NCI-H187 (cell line): Measurements from ENCODE around the gene HOXD9.

Source experiments
- DNase-seq, 2 experiments: peaks; one replicate each; lab custom pipeline; 2025; lab: John Stamatoyannopoulos, UW

HOXD9 gene

DNA sequence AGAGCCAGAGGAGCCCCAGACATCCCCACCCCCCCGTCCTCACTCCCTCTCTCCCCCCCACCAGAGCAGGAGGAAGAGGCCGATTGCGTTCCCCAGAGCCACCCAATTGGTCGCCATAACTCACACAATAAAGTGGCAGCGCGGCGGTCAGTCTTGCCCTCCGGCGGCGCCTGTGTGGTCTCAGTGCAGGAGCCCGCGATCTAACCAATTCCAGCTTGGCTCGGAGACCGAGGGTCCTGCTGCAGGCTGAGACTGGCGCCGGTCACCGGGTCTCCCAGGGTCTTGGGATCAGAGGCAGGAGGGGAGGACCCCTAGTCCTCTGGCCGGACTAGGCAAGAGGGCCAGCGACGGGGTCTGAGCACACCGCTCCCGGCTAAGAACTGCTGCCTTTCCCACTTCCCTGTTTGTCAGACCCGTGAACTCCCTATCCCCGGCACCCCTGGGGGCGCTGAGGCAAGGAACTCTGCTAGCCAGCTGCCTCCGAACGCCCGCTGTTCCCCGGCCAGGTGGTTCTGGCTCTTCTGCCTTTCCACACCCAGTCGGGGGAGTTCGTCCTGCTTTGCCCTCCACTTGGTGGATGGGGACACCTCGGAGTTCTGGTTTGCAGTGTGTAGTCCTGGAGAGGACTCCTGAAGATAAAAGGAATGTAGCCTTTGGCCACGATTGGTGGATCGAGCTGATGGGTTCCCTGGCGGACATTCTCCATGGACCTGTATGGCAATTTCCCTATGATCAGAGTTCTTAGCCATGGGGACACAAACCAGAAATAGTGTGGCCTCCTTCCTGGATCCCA lies 24.0 kb upstream of the HOXD9 start:
- DNase-seq = no peak

GRCh38 chr2:176099159-176099727 lies 23.3 kb upstream of the HOXD9 start:
- DNase-seq = no peak

DNA sequence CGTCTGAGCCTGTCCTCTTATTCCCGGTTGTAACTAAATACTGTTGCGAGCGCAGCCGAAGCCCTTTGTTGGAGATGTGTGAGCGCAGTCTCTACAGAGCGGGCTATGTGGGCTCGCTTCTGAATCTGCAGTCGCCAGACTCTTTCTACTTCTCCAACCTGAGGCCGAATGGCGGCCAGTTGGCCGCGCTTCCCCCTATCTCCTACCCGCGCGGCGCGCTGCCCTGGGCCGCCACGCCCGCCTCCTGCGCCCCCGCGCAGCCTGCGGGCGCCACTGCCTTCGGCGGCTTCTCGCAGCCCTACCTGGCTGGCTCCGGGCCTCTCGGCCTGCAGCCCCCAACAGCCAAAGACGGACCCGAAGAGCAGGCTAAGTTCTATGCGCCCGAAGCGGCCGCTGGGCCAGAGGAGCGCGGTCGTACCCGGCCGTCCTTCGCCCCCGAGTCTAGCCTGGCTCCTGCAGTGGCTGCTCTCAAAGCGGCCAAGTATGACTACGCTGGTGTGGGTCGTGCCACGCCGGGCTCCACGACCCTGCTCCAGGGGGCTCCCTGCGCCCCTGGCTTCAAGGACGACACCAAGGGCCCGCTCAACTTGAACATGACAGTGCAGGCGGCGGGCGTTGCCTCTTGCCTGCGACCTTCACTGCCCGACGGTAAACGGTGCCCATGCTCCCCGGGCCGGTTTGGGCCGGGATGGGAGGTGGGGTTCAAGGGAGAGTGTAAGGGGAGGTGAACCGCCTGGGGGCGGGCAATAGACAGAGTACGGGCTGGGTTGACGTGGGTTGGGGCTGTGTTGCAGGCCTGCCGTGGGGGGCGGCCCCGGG lies 22.6 kb upstream of the HOXD9 start, which contains the start of gene HOXD12:
HOXD12 (plus strand) TSS at position 68 of the 819 bp plus-strand sequence; CDS start at position 75, 7 bp downstream.
- no peak for DNase-seq

GRCh38 chr2:176100547-176101140 lies 21.9 kb upstream of the HOXD9 start:
- no peak for DNase-seq

DNA sequence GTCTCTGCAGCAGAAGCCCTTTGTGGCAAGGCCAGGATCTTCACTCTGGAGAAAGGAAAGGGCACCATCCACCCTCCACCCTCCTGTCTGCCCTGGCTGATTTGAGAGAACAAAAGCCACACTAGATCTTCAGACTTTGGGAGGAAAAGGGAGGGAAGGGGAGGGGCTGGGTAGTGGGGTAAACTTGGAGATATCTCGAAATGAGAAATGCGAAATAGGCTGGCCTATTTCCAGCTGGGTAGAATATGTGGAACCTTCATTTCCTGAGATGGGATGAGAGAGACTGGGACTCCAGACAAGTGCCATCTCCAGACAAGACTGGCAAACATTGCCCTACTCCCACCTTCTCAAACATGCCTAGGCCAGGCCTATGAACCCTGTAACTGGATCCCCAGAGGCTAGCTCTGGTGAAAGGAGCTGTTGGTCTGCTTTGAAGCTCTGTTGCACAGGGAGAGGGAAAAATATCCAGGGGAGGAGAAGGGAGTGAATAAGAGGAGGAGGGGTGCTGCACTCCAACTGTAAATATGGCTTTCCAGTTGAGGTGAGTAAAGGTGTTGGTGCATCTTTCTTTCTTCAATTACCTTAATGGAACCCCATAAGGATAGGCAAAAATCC lies 21.2 kb upstream of the HOXD9 start:
- DNase-seq = no peak

DNA sequence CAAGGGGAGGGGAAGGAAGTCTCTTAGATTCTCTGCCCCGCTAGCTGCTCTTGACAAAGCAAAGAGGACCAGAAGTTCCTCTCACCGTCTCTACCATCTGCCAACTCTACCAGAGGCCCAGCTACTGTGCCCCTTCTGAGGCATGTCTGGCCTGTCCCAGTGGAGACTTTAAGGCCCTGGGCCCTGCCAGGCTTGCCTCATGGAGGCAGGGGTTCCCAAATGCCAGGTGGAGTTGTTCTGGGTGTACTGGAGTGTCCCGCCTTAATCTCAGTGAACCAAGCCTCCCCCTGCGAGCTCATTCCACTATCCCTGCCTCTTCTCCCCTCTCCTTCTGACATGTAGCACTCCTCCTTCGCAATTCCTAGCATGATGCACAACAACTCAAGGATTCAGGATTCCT lies 20.7 kb upstream of the HOXD9 start:
- DNase-seq = no peak

DNA sequence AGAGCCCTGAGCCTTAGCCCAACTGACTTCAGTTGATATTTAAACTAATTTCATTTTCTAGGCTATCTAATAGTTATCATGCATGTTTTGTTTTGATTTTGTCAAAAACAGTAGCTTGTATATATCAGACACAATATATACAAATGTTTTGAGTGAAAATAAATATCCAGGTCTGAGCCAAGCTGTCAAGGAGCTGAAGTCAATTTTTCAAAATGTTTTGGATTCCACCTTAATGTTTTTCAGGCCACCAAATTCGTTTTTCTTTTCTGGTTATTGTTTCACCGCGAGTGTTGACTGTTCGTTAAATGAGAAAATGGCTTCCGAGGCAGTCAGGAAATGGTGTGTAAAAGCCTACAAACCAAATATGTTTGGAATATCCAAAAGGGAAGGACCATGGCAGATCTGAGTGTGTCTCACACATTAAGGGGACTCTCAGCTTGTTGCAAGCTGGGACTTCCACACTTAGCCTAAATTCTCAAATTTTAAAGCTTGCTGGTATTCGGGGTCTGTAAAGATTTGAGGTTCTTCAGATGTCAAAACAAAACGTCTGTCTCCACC lies 20.1 kb upstream of the HOXD9 start:
- no peak for DNase-seq

DNA sequence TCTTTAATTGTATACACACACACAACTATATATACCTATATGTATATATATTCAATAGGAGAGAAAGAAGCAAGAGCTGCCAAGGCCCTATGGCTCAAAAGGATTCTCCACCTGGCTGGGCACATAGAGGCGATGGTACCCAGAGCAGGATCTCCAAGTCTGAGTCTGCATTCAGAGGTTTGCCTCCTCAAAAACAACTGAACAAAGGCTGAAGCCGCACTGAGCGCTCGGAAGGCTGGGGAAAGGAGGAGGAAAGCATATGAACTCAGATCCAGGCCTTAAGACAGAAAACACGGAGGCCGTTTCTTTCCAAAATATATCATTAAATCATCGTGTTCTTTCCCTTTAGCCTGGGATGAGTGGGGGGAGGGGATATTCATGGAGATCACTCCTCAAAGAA lies 19.3 kb upstream of the HOXD9 start:
- DNase-seq = no peak

DNA sequence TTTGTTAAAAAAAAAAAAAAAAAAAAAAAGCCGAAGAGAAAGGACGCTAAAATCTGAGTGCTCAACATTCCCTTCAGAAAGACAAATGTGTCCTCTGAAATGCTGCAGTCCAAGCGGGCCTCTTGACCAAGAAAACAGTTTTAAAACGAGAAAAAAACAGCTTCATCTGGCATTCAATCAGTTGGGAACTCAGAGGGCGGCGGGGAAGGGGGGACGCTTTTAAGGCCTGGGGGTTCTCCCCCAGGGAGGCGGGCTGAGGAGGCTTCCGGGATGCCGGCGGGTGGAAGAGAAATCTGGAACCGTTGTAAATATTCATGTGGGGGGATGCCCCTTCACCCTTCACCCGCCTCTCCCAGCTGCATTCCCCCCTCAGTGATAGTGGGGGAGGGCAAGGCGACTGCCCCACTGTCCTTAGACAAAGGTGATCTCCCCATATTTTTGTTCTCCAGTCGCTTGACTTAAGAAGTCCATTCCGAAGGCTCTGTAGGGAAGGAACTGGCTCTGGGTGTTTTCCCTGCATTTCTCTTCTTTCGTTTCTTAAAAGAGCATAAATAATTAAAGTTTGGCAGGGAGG lies 18.7 kb upstream of the HOXD9 start:
- DNase-seq = no peak

GRCh38 chr2:176104316-176105077 lies 18.0 kb upstream of the HOXD9 start:
- DNase-seq = no peak

GRCh38 chr2:176105078-176105729 lies 17.3 kb upstream of the HOXD9 start:
- DNase-seq = no peak

DNA sequence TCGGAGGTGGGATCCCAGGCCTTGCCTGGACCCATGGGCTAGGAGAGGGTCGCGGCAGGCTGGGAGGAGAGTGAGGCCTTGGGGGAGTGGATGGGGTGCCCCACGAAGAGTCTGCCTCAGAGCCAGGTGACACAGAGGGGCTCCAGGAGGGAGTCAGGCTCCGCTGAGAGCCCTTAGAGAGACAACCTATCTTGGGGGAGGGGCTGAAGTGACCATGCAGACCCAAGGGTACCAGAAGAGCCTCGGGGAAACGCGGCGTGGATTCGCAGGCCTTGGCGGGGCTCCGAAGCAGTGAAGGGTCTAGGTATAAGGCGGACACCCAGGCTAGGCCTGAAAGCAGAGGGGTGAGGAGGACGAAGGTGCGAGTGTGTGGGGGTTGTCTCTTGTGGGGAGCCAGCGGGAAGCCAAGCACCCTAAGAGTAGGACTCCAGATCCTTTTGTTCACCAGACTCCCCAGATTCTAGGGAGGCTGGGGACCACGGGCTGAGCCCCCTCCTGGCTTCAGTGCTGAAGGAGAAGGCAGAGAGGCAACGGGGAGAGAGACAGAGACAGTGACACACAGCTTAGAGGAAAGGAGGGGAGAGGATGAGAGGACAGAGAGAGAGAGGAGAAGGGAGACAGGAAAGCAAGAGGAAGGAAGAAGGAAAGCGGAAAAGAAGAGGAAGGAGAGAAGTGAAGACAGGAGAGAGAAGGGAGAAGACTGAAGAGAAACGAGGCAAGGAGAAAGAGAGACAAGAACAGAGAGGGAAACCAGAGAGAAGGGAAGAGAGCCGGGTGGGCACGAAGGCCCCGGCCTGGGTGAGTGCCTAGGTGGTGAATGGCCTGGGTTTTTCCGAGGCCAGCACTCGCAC lies 16.6 kb upstream of the HOXD9 start:
- DNase-seq = no peak

- DNase-seq = peak in 1 of 2 experiments; percentile 30
These were observed 15.7 kb upstream of the HOXD9 start, which contains the start of gene HOXD11 for GRCh38 chr2:176106581-176107539. Gene HOXD11 (plus strand): TSS chr2:176107280. CDS start chr2:176107356, 76 bp downstream.

GRCh38 chr2:176107731-176108181 lies 14.8 kb upstream of the HOXD9 start:
- no peak for DNase-seq

GRCh38 chr2:176109192-176109901 lies 13.2 kb upstream of the HOXD9 start:
- no peak for DNase-seq

DNA sequence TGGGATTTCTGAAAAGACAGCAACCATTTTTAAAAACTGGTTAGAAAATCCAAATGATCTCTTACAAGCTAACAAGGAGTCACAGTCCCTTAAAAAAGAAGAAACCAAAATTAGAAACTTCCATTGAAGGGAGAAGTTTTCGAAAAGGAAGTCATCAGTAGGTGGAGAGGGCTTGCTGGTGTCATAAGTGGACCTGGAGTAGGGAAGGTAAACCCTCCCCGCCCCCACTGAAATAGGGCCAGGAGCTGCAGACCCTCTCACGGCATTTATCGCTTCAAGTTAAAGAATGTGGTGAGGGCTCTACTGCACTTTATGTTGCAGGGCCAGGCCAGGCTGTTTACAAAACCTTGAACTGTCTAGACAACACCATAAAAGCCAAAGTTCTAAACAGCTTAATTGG lies 12.6 kb upstream of the HOXD9 start:
- no peak for DNase-seq
